IPS-15b (cell line): ENCODE data around the gene RUNX1.

Source experiments
- H3K27me3 ChIP-seq: one replicate; pipeline ENCODE4 v1.6.1; 2013; ENCODE audit warnings: low read length; ENCODE audit not compliant: control insufficient read depth, insufficient read depth
- H3K36me3 ChIP-seq: one replicate; pipeline ENCODE4 v1.6.1; 2013; ENCODE audit warnings: low read length; ENCODE audit not compliant: control insufficient read depth, insufficient read depth
- H3K4me1 ChIP-seq: one replicate; pipeline ENCODE4 v1.6.1; 2013; ENCODE audit warnings: mild to moderate bottlenecking, low read length; ENCODE audit not compliant: control insufficient read depth, insufficient read depth
- H3K4me3 ChIP-seq: one replicate; pipeline ENCODE4 v1.5.1; 2013; ENCODE audit warnings: low read depth, low read length
- H3K9ac ChIP-seq: one replicate; pipeline ENCODE4 v1.6.1; 2013; ENCODE audit warnings: low read depth, mild to moderate bottlenecking, low read length
- H3K9me3 ChIP-seq: one replicate; pipeline ENCODE4 v1.6.1; 2013; ENCODE audit warnings: mild to moderate bottlenecking, low read length; ENCODE audit not compliant: control insufficient read depth, insufficient read depth

RUNX1 gene

GRCh38 chr21:34919406-34919805 is 129.7 kb downstream of the RUNX1 start:
- Histone ChIP-seq H3K9me3 (no peaks in the 10 kb centered on the region), H3K4me3 (no peak overlapping the region), H3K9ac (no peak overlapping the region), H3K27me3 (no peaks in the 10 kb centered on the region), H3K4me1 (no peaks in the 10 kb centered on the region), H3K36me3 (no peaks in the 10 kb centered on the region)

DNA sequence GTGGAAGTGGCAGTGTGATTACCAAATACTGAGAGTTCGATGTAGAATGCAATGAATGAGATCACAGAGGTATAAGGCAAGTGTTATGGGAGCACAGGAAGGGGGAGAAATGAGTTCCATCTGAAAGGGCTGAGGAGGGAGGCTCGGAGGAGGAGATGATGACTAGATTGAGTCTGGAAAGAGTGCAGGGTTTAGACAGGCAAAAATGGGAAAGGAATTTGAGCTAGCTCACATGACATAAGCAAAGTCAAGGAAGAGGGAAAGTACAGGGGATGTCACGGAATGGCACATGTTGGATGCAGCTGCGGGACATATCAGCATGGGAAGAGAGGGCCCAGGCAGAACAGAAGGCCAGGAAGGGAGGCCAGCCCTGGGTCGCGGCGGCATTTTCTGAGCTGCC is 132.7 kb downstream of the RUNX1 start:
- Histone ChIP-seq H3K4me1 (no peaks in the 10 kb centered on the region), H3K9me3 (no peaks in the 10 kb centered on the region), H3K36me3 (no peaks in the 10 kb centered on the region)

DNA sequence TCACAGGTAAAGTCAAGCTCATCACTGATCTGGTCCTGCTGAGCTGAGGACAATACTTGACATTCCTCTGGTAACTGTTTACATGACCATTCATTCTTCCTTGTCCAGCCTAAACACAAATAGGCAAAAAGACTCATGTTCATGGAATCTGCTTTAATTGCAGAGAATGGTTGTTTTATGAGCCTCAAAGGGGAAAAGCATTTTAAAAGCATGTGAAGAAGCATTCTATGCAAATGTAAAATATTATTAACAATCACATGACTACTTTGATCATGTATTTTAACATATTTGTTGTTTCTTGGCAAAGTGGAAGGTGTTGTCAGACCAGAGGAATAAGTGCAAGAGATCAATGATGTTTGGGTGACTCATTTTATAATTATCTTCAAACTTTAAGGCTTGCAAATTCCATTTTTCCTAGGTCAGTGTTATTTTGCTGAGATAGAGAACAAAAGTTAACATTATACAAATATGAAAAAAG is 133.7 kb downstream of the RUNX1 start:
- no peaks in the 10 kb centered on the region for H3K36me3 ChIP-seq
- H3K27me3 ChIP-seq, result no peaks in the 10 kb centered on the region
- H3K9me3 ChIP-seq, result no peaks in the 10 kb centered on the region
- H3K4me3 ChIP-seq, result no peak overlapping the region
- no peak overlapping the region for H3K9ac ChIP-seq
- no peaks in the 10 kb centered on the region for H3K4me1 ChIP-seq

More for the DNA sequence above, 132.7 kb downstream of the RUNX1 start:
- Histone ChIP-seq H3K9ac (no peak overlapping the region), H3K4me3 (no peak overlapping the region), H3K27me3 (no peaks in the 10 kb centered on the region)

GRCh38 chr21:34914239-34914638 is 134.9 kb downstream of the RUNX1 start:
- no peak overlapping the region for H3K9ac ChIP-seq
- no peaks in the 10 kb centered on the region for H3K27me3 ChIP-seq
- no peaks in the 10 kb centered on the region for H3K4me1 ChIP-seq
- H3K36me3 ChIP-seq, result no peaks in the 10 kb centered on the region
- no peak overlapping the region for H3K4me3 ChIP-seq
- H3K9me3 ChIP-seq, result no peaks in the 10 kb centered on the region

- no peaks in the 10 kb centered on the region for H3K36me3 ChIP-seq
- H3K27me3 ChIP-seq, result no peaks in the 10 kb centered on the region
- H3K9me3 ChIP-seq, result no peaks in the 10 kb centered on the region
- H3K9ac ChIP-seq, result no peak overlapping the region
- H3K4me3 ChIP-seq, result no peak overlapping the region
- H3K4me1 ChIP-seq, result no peaks in the 10 kb centered on the region
Observed at GRCh38 chr21:34913811-34914210, 135.3 kb downstream of the RUNX1 start.

DNA sequence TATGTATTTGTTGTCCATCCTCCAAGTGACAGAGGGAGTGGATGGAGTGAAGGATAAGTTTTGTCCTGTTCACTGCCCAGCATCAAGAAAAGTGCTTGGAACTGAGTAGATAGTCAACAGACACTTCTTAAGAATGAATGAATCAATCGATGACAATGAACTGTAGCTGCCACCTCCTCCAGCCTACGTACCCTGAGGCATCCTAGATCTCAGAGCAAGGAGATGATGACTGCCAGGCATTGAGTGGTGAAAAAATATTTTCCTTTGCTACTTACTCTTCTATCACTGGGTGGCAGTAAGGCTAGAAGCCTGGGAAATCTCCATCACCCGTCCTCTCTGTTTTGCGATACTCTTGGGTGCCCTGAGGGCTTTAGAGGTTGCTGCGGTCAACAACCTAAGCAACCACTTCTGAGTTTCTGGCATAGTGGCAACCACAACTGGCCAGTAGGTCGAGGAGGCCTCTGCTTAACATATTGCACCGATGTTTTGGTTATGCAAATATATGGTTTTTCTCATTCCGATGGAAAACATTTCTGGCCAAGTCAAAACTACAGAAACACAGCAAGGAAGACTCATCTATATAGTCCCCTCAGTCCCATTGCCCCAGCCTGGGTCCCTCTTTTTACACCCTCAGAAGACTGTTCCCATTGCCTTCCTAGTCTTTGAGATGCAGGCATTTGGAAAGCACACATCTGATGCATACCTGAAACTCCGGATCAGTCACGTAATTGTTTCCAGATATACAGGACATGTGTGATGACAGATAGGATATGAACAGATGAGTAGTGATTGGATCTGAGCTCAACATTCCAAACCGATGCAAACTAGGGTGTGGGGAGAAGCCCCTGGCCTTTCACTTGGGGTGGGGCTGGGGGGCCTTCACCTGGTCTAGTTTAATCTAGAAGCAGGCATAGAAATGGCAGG is 136.8 kb downstream of the RUNX1 start:
- Histone ChIP-seq H3K4me3 (no peak overlapping the region), H3K9me3 (no peaks in the 10 kb centered on the region), H3K4me1 (no peaks in the 10 kb centered on the region), H3K36me3 (no peaks in the 10 kb centered on the region), H3K27me3 (no peaks in the 10 kb centered on the region), H3K9ac (no peak overlapping the region)

DNA sequence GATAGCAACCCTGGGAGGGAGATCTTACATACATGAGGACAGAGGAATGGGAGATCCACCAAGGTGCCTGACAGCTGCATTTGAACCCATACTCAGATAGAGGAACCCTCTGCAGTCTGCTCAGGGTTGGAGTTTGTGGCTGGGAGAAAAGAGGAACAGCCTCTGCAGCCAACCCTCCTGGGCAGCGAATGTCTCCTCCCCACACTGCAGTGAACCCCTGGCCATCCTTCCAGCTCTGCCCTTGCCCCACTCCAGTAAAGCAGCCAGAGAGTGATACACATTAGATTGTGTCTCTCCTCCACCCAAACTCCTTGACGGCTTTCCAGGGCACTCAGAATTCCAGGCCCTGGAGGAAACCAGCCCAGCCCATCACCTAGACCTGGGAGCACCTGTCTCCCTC is 137.7 kb downstream of the RUNX1 start:
- Histone ChIP-seq H3K27me3 (no peaks in the 10 kb centered on the region), H3K4me1 (no peaks in the 10 kb centered on the region), H3K9ac (no peak overlapping the region), H3K9me3 (no peaks in the 10 kb centered on the region), H3K36me3 (no peaks in the 10 kb centered on the region), H3K4me3 (no peak overlapping the region)

GRCh38 chr21:34910396-34910795 is 138.7 kb downstream of the RUNX1 start:
- no peaks in the 10 kb centered on the region for H3K36me3 ChIP-seq
- H3K27me3 ChIP-seq, result no peaks in the 10 kb centered on the region

DNA sequence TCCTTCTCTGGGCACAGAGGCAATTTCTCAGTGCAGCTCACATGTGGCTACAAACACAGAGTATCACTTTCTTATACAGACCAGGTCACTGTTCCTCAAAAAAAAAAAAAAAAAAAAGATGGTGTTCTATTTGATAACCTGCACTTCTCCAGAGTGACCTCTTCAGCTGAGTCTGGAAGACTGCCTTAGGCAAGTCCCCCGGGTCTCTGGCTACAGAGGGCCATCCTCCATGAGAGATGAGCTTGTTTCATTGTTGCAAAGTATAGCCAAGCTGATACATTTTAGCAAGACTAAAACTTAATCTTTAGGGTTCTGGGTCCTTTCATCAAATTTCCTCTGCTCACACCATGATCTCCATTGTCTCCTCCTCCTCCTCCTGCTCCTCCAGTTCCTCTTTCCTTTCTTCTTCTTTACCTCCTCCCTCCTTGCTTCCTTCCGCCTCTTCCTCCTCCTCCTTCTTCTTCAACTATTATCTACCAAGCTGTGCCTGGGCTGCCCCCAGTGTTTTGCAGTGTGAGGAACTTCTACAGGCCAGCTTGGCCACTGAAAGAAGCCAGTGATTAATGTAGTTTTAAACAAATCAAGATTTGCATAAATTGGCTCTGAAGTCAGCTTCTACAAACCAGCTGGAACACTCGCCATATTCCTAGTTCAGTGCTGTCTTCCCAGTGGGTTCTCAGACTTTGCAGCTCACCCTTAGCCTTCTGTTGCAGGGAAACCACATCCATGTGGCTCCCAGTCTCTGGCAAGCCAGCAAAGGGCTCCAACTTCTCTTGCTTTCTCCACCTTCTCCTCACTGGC is 139.4 kb downstream of the RUNX1 start:
- Histone ChIP-seq H3K36me3 (no peaks in the 10 kb centered on the region), H3K4me3 (no peak overlapping the region), H3K9ac (no peak overlapping the region), H3K27me3 (no peaks in the 10 kb centered on the region), H3K4me1 (no peaks in the 10 kb centered on the region), H3K9me3 (no peaks in the 10 kb centered on the region)

More at GRCh38 chr21:34910396-34910795, 138.7 kb downstream of the RUNX1 start:
- no peaks in the 10 kb centered on the region for H3K9me3 ChIP-seq
- H3K9ac ChIP-seq, result no peak overlapping the region
- H3K4me1 ChIP-seq, result no peaks in the 10 kb centered on the region
- no peak overlapping the region for H3K4me3 ChIP-seq

GRCh38 chr21:34908419-34909055 is 140.6 kb downstream of the RUNX1 start:
- Histone ChIP-seq H3K36me3 (no peaks in the 10 kb centered on the region), H3K9ac (no peak overlapping the region), H3K4me1 (no peaks in the 10 kb centered on the region), H3K9me3 (no peaks in the 10 kb centered on the region), H3K4me3 (no peak overlapping the region), H3K27me3 (no peaks in the 10 kb centered on the region)

- Histone ChIP-seq H3K36me3 (no peaks in the 10 kb centered on the region), H3K9ac (no peak overlapping the region), H3K27me3 (no peaks in the 10 kb centered on the region), H3K4me3 (no peak overlapping the region), H3K9me3 (no peaks in the 10 kb centered on the region), H3K4me1 (no peaks in the 10 kb centered on the region)
Observed at GRCh38 chr21:34907461-34908418, 141.4 kb downstream of the RUNX1 start.
